Activated naive CD4-positive, alpha-beta T cell treated with anti-CD3 and anti-CD28 coated beads, Interleukin-2, amount 50 U/mL, for 16 hours (primary cell): ENCODE data around the gene URB2.

Source experiments
- DNase-seq: peaks from one replicate; pipeline ENCODE4 v3.0.0-alpha.2; 2020

The URB2 gene

DNA sequence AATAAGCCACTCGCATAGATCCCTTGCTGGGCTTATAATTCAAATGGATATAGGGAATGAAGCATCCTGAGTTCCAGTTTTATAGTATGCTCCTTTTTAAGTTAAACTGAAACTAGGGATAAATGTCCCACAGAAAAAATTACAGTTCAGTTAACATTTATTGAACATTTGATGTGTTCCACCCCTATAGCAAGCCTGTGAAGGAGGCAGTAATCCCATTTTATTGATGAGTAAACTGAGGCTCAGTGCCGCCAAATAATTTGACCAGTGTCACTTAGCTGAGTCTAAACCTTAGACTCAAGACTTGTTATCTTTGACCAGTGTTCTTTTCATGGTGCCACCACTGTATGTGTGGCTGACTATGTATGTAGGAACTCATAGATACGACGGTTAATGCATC, 22.4 kb downstream of the URB2 start:
- DNase-seq: no peak

- no peak for DNase-seq
Observed at GRCh38 chr1:229650045-229650444, 24.0 kb downstream of the URB2 start.

DNA sequence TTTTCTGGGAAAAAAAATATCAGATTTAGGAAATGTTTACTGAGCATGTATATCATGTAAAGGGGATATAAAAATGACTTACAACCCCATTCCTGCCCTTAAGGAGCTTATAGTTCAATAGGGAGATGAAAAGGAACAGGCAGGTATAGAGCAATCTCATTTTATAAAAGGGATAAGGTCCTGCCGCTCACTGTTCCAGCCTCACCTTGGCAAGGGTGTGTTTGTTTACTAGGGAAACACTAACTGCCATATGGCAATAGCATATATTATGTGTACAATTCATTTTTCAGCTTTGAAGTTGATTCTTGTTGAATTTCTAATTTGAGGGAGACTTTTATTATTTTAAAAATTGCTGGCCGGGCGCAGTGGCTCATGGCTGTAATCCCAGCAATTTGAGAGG, 25.5 kb downstream of the URB2 start:
- no peak for DNase-seq

DNA sequence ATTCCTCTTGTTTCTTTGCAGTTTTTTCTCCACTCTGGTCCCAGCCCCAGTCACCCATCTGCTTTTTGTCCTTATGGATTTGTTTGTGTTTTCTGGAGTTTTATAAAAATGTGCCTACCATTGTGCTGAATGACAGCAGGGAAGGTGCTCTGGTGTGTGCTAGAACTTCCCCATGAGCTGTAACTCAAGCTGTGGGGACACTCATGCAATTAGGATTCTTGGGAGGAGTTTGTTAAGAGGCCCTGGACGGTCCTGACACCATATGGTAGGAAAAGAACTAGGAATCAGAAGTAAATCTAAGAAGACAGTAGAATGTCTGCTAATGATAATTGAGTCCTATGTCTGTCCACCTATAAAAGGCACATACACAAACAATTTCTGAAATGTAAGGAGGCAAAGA, 27.4 kb downstream of the URB2 start:
- DNase-seq: no peak

GRCh38 chr1:229655781-229656180, 29.7 kb downstream of the URB2 start:
- DNase-seq: no peak

DNA sequence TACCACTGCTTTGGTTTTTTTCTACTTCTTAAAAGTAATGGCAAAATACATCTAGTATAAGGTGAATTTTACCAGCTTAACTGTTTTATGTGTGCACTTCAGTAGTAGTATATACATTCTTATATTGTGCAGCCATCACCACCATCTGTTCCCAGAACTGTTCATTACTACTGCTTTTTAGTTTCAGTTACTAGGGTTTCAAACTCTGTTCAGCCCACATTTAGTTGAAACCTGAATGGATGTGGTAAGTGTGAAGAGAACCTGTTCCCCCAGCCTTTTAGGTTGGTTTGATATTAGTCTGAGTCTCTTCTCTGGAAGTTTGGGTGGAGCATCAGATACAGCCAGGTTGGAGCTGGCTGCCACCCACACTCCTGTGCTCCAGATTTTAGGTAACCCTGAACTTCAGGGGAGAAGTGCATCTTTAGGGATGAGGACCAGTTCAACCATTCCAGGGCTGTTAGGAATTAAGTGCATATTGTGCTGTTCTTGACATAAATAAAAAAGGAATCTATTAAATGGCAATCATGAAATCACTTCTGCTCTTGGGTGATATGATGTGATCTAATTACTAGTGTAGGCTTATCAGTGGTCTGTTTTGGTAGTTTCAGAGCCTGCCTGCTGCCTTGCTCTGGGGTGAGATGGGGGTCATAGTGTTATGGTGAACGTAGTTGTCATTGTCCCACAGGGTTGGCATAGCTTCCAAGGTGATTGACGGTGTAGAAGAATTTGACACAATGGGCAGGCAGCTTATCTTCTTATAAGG, 32.1 kb downstream of the URB2 start:
- no peak for DNase-seq

GRCh38 chr1:229661022-229661877, 35.2 kb downstream of the URB2 start:
- peak; percentile 72 for DNase-seq

GRCh38 chr1:229661897-229662296, 35.9 kb downstream of the URB2 start:
- no peak for DNase-seq

GRCh38 chr1:229664133-229664689, 38.2 kb downstream of the URB2 start:
- DNase-seq: peak; percentile 83

DNA sequence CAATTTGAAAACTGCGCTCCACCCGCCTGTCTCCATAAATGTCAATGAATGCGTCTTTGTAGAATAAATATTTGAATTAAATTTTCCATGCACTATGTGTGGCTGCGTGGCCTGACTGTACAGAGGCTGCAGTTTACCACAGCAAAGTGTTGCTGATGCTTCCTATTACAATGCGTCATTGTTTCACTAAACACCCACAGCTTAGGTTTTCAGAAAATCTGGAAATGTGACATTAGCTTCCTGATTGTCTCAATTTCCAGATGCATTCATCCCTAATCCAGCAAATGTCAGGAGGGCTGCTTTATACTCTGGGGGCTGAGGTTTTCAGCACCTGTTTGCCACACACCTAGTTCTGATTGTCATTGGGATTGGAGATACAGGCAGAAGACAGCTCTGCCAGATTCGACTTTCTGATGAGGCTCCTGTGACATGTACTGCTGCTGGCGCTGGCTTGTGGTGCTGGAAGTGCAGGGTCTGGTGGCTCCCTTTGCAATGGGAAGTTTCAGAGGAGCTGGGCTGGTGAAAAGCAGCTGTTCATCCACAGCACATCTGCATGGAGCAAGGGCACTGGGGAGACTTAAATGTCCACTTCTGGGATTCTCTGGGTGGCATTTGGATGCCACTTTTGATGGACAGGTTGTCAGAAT, 40.0 kb downstream of the URB2 start:
- no peak for DNase-seq

DNA sequence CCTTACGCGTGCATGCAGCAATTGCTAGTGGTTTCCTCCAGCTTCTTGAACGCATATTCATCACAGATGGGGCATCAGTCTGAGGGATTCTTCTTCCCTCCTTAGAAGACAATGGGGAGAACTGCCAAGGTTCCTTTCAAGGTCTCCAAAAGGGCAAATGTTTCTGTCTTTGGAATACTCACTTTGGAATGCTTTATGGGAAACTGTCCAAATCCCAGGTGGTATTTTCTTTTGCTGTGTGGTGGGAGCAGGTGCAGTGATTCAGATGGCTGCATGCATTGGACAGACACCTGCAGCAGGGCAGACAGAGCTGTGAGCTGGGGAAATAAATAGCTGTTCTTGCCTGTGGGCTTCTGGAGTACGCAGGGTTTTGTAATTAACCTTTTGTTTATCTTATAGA, 40.5 kb downstream of the URB2 start:
- no peak for DNase-seq

- no peak for DNase-seq
Observed at GRCh38 chr1:229669333-229669732, 43.3 kb downstream of the URB2 start.

GRCh38 chr1:229671310-229671709, 45.3 kb downstream of the URB2 start:
- DNase-seq: no peak

GRCh38 chr1:229672246-229672645, 46.2 kb downstream of the URB2 start:
- no peak for DNase-seq

GRCh38 chr1:229674042-229674441, 48.0 kb downstream of the URB2 start:
- DNase-seq: no peak

GRCh38 chr1:229675396-229675795, 49.3 kb downstream of the URB2 start:
- DNase-seq: no peak

DNA sequence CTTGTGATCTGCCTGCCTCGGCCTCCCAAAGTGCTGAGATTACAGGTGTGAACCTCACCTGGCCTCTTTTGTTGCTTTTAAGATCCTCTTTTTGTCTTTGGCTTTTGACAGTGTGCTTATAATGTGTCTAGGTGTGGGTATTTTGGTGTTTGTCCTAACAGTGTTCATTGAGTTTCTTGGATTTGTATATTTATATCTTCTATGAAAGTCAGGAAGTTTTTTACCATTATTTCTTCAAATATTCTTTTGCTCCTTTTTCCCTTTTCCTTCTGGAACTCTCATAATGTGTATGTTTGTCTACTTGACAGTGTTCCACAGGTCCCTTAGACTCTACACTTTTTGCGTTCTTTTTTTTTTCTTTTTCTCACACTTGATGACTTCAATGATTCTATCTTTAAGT, 59.1 kb downstream of the URB2 start:
- no peak for DNase-seq

DNA sequence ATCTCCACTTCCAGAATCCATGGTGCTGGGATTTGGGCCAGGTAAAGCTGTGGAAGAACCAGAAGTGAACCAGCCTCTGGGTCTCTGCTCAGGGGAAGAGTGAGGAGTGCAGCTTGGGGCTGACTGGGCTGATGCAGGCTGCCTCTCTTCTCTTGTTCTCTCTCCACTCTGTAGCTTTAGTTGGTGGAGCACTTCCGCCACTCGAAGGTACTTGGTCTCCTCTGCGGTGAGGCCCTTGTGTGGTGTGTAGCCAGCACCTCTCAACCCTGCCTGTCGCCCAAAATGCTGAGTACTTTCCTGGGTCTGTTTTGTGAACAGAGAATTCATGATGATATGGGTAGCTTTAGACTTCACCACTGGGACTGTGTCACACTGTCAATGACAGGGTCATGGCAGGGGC, 63.2 kb downstream of the URB2 start:
- DNase-seq: no peak

GRCh38 chr1:229689904-229690303, 63.9 kb downstream of the URB2 start:
- DNase-seq: no peak

DNA sequence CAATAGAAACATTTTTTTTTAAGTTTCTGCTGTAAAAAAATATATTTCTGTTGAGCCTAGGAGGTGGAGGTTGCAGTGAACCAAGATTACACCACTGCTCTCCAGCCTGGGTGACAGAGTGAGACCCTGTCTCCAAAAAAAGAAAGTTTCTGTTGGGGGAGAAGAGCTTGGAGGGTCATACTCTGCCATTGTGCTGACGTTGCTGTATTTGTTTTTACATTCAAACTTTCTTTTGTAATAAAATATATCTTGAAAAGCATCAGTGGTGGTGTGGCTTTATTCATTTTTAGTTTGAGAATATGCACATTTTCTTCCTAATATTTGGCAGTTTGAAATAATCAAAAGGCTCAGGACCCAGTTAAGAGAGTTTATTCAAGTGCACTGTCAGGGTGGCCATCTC, 64.6 kb downstream of the URB2 start:
- no peak for DNase-seq

DNA sequence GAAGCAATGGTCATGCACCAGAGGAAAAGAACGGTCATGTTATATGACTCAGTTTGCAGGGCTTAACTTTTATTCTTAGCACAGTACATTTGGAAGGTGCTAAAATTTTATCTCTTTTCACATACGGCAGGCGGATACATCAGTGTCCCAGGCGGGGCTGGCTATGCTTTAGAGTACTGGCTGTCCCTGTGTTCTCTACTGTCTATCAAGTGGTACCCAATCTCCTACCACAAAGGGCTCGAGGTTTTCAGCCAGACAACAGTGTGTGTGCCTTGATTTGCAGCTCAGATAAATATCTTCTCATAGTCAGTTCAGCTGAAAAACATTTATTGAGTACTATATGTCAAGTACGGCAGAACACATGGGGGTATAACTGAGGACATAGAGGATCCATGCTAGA, 65.3 kb downstream of the URB2 start:
- DNase-seq: no peak

GRCh38 chr1:229693129-229693900, 67.3 kb downstream of the URB2 start:
- no peak for DNase-seq
